GM12874 (cell line): ENCODE data around the gene NMU.

Source experiments
- TF ChIP-seq, protein P1 (sequence below): IDR thresholded peaks from 2 replicates; pipeline ENCODE4 v1.5.1; 2011; ENCODE audit warnings: low read depth, mild to moderate bottlenecking, control low read depth, low read length, moderate library complexity; ENCODE audit not compliant: insufficient read depth

Gene NMU

DNA sequence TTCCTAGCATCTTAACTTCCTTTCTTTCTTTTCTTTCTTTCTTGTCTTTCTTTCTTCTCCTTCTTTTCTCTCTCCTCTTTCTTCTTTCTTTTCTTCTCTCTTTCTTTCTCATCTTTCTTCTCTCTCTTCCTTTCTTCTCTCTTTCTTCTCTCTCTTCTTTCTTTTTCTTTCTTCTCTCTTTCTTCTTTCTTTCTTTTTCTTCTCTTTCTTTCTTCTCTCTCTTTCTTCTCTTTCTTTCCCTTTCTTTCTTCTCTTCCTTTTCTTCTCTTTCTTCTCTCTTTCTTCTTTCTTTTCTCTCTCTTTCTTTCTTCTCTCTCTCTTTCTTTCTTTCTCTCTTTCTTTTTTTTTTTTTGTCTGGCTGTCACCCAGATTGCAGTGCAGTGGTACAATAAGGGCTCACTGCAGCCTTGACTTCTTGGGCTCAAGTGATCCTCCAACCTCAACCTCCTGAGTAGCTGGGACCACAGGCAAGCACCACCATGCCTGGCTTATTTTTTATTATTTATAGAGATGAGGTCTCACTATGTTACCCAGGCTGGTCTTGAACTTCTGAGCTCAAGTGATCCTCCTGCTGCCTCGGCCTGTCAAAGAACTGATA, 17.5 kb downstream of the NMU start:
- TF ChIP-seq, protein P1, sequence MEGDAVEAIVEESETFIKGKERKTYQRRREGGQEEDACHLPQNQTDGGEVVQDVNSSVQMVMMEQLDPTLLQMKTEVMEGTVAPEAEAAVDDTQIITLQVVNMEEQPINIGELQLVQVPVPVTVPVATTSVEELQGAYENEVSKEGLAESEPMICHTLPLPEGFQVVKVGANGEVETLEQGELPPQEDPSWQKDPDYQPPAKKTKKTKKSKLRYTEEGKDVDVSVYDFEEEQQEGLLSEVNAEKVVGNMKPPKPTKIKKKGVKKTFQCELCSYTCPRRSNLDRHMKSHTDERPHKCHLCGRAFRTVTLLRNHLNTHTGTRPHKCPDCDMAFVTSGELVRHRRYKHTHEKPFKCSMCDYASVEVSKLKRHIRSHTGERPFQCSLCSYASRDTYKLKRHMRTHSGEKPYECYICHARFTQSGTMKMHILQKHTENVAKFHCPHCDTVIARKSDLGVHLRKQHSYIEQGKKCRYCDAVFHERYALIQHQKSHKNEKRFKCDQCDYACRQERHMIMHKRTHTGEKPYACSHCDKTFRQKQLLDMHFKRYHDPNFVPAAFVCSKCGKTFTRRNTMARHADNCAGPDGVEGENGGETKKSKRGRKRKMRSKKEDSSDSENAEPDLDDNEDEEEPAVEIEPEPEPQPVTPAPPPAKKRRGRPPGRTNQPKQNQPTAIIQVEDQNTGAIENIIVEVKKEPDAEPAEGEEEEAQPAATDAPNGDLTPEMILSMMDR: no peak

DNA sequence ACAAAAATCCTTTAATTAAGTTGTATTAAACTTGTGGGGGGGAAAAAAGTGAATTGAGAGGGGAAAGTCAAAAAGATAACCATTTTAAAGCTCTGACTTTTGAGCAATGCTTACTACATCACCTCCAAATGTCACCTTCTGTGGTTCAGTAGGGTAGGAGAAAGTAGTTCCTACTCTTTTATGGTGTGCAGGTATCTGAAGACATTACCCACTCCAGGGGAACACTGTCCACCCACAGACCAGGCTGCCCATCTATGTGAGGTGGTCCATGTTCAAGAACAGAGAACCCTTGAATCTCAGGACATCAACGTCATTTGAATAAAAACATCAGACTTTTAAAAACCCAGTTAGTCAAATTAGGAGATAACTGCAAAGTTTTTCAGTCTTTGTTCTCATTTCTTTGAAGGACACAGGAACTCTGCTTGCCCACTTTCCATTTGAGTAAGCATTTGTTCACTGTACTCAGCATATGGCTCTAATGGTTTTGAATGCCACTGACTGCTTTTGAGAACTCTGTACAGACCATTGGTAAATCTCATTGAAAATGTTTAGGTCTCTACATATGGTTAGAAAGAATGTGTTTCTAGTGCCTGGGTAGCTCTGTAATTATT, 18.4 kb downstream of the NMU start:
- TF ChIP-seq, protein P1: no peak

DNA sequence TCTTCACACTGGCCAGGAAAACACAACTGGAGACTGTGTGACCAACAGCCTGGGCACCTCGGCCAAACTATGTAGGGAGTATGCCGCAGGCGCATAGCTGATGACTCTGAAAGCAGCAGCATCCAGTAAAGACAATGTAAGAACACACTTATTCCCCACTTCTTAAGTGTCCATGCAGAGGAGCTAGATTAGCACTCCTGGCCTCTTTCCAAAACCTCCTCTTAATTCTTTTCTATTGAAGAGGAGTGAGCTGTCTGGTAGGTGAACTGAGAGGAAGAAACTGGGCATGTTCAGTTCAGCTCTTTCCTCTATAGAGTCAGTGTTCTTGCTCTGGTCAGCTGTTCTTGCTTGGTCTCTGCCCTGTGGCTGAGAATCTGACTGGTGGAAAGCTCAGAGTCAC, 21.1 kb downstream of the NMU start:
- TF ChIP-seq, protein P1: no peak

DNA sequence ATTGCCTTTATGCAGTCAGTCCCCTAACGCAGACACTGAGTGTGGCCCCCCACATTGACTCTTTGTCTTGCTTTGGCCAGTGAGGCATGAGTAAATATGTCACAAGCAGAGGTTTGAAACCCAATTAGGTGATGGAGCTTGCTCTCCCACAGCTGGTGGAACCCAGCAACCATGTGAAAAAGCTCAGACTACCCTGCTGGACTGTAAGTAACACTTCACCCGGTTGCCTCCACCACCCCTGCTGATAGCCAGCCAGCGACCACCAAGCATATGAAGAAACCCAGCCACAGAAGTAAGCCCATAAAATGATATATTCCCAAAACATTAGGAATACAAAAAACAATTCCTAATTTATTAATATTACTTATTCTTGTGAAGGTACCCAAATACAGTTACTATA, 22.5 kb downstream of the NMU start:
- TF ChIP-seq, protein P1: no peak

DNA sequence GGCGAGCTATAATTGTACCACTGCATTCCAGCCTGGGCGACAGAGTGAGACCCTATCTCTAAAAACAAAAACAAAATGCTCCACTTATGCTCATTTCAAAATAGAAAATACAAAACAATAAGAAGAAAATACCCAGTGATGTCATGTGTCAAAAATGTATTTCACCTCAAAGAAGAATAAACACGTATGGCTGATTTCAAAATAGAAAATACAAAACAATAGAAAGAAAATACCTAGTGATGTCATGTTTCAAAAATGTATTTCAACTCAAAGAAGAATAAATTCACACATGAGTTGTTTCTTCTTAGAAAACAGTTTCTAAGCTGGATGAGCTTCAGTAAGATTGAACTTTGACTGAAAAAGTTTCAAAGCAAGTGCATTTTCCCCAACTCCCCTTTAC, 23.8 kb downstream of the NMU start:
- TF ChIP-seq, protein P1: no peak

DNA sequence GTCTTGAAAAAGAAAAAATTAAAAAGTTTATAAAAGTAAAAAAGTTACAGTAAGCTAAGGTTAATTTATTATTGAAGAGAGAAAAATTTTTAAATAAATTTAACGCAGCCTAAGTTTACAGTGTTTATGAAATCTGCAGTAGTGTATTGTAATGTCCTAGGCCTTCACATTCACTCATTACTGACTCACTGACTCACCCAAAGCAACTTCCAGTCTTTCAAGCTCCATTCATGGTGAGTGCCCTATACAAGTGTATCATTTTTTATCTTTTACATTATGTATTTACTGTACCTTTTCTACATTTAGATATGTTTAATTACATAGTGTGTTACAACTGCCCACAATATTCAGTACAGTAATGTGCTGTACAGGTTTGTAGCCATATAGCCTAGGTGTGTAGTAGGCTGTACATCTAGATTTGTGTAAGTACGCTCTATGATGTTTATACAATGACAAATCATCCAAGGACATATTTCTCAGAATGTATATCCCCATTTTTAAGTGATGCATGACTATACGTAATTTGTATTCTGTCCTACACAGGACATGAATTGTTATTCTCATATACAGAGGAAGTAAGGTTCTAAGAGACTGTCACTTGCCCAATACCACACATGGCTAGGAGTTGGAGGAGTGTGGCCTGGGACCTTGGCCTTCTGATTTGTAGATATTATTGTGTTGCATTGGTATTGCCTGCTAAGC, 24.6 kb downstream of the NMU start:
- TF ChIP-seq, protein P1: no peak

DNA sequence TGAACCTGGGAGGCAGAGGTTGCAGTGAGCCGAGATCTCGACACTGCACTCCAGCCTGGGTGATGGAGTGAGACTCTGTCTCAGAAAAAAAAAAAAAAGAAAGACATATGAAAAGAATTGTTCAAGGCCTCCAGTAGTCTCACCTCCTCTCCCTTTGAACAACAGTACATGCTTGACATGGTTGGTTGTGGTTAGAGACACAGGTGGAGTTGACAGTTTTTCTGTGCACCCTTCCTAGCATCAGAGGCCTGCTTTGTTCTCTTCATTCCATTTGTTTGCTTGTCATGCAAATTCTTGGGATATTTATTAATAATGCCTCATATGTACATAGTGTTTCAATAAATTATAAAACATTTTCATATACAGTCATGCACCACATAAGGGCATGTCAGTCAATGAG, 25.7 kb downstream of the NMU start:
- TF ChIP-seq, protein P1: no peak
